NCI-H1048 (cell line): ENCODE data around the gene CYB5R2.

Source experiments
- DNase-seq: peaks from one replicate; lab custom pipeline; 2025; lab: John Stamatoyannopoulos, UW

The CYB5R2 gene

DNA sequence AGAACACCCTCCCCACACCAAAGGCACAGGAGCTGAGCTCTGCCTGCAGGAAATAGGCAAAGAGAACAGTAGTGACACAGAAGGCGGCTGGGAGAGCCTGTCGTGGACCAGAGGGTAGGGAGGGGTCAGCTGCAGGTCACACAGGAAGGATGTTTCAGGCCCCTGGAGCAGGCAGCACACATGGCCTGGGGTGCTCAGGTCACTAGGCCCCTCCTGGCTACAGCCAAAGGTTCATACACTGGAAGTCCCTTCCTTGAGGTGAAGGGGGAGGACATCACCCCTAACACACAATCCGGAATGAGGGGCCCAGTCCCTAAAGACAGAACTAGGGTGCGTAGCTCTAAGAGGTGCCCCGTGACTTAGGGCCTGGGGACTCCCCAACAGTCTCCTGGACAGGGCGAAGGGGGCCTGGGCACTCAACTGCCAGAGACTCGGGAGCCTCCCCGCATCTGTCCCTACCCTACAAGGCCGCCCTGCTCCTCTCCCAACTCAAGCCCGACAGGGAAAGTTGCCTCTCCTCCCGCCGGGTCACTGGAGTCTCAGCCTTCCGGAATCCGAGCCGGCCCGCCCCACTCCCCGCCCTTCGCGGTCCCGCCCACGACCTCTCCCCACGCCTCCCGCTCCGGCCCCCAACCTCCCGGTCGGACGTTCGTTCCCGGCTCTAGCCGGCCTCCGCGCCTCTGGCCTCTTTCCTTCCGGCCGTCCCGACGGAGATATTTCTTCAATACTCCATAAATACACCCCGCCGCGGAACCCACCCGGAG lies at the start of gene CYB5R2:
Gene CYB5R2, minus strand, starts transcription at position 541 of the 764 bp plus-strand sequence. CDS start 675 bp downstream, outside the sequence.
- DNase-seq, result no peak

DNA sequence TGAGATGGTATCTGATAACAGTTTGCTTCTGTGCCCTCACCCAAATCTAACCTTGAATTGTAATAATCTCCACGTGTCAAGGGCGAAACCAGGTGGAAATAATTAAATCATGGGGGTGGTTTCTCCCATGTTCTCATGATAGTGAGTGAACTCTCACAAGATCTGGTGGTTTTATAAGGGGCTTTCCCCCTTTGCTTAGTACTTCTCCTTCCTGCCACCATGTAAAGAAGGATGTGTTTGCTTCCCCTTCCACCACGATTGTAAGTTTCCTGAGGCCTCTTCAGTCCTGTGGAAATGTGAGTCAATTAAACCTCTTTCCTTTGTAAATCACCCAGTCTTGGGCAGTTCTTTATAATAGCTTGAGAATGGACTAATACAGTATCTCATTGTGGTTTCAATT lies 41.5 kb upstream of the CYB5R2 start:
- DNase-seq, result no peak

DNA sequence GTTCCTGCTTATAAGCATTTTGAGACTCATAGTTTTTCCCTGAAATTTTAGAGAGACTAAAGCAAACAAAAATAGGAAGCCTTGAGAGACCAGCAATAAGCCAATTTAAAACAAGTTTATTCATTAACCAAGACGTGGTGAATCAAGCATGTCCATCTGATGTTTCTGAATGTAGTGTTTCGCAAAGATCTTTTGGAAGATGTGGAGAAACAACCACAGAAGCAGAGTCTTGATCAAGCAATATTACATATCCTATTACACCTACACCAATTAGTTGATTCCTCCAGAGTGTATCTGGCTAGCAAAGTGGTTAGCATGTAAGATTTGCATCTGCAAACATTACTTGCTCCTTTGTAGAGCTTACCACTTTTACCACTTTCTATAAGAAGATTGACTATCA lies 33.1 kb upstream of the CYB5R2 start, which contains the start of gene OVCH2:
Gene OVCH2, minus strand, starts transcription at position 101 of the 400 bp plus-strand sequence. Its CDS starts 83 bp downstream, at position 18.
- no peak for DNase-seq

DNA sequence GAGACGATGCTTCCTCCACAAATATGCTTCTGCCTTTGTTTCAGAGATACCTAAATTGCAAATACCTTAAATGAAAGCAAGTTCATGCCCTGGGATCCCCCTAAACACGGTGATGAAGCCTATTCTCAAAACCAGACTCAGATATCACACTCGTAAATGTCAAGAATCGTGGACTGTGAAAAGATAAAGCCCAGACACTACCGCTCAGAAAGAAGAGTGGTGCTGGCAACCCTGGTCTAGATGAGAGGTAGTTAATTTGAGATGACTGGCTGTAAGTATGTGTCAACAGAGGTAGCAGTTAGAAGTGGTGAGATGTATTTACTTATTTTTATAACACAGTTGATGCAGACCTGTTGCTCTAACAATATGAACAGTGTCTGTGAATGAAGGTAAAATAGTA lies 30.4 kb upstream of the CYB5R2 start:
- no peak for DNase-seq

DNA sequence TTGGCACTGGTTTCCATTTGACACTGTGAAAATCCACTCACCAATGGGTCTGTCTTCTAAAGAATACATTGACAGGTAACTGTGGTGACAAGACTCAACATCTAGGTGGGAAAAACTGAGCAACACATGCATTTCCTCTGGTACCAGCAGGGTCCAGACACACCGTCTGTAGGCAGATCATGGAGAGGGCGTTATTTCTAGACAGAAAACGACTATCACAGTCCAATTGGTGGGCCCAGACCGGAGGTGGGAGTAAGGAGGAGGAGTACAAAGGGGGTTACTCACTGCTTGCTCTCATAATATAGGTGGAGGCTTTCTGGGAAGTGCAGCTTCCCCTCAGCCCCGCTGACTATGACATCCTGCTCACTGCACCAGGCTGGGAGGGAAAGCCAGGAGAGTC lies 23.1 kb upstream of the CYB5R2 start:
- no peak for DNase-seq

DNA sequence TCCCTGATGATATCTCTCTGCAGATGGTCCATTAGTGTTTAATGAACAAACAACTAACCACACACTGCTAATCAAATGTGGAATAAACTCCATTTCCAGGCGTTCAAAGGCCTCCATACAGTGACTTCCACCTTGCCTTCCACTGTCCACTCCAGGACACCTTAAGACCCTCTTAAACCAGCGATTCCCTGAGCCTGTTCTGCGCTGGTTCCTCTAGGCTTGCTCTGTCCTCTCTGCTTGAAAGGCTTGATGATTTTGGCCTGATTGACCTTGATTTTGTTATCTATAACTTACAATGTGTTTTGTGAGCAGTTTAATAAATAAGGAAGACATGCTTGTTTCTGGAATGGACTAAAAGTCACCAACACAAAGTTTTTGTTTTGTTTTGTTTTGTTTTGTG lies 20.9 kb upstream of the CYB5R2 start:
- DNase-seq, result no peak

DNA sequence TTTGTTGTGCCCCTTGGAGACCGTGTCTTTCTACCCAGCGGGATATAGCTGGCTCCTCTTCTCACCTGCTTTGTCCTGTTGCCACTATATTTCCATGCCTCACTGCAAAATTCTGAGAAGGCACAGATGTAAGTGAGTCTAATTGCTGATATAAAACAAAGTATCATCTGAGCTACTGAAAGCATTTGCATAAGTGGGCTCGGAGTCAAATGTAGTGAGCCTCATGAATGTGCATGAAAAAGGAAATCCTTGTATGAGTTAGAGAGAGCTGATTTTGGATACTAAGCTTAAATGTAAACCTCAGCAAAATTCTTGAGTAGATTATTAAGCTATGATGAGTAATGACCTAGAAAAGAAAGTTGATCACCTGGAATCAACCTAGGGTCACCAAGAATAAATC lies 19.1 kb upstream of the CYB5R2 start:
- DNase-seq, result peak; percentile 32

DNA sequence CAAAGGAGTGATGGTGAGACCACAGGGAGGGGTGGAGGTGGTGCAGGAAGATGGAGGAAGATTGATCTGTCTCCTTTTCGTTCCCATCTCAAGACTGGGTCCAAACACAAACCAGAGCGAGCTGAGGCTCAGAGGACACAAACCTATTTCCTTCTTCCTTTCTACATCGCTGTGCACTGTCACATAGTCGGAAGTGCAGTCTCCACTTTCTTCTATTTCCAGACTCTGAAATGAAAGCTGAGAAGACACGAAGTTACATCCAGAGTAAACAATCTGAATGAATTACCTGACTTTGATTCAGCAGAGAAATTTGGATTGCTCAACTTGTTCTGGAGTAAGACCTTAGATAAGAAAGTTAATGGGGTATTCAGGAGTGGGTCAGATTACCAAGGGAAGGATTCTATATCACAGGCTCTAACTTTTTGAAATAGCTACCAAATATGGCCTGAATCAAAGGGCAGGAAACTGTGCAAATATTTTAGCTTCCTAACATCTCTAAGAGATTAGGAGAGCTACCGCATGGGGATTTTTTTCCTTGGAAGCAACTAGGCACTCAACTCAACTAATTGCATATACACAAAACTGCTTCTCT lies 18.6 kb upstream of the CYB5R2 start:
- DNase-seq, result no peak

DNA sequence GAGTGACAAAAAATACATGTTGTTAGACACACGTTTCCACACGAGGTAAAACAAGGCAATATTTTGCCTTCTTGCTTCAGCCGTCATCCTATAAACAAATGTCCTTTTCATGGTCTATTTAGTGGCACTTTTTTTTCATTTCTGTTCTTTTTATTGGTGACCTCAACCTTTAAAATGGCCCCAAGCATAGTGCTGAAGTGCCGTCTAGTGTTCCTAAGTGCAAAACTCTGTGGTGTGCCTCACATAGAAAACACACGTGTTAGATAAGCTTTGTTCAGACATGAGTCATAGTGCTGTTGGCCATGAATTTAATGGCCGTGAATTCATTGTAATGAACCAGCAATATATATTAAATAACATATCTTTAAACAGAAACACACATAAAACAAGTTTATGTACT lies 17.3 kb upstream of the CYB5R2 start:
- no peak for DNase-seq

DNA sequence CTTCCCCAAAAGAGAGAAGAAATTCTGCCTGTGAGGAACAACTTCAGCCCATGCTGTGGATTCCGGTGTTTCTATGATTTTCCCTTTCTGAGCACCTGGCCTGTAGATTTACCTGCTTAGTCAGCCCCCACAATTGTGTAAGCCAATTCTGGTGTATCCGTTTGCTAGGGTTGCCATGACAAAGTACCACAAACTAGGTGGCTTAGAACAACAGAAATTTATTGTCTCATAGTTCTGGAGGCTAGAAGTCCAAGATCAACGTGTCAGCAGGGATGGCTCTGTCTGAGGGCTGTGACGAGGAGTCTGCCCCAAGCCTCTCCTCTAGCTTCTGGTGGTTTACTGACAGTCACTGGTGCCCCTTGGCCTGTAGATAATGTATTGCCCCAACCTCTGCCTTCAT lies 15.9 kb upstream of the CYB5R2 start:
- DNase-seq, result no peak

DNA sequence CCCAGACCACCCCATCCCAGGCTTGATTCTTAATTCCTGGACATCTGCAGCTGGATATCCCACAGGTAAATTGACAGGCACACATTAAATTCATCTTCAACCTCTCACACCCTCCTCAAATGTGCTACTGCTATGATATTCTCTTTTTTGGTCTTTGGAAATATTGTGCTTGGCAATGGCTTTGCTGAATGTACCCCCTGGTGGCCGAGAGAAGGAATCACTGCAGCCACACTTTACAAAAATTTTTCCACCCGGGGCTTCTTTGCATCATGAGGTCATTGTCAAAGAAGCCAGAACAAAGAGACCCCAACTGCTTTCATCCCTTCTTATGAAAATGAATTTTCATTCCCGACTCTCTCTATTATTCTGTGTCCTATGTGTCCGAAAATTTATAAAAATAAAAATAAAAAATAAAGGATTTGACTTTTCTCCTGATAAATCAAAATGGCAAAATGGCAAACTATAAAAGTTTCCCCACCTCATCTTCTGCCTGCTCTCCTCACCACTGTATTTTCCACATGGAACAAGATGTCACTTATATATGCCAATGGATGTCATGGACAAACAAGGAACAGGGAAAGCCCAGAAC lies 15.0 kb upstream of the CYB5R2 start:
- DNase-seq, result no peak

DNA sequence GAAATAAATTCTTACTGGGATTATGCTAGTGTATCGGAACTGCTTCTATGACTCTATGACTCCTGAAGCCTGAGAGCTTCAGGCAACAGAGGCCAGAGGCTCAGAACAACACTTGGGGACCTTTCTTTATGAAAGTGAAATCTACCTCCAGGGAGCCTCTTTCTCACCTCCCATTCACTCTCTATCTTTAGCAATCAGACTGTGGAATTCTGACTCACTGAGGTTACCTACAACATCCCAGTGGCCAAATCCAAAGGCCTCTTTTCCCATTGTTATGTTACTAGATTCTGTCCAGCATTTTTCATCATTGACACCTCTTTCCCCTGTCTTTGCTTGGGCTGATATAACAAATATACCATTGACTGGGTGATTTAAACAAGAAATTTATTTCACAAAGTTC lies 14.1 kb upstream of the CYB5R2 start:
- DNase-seq, result no peak

DNA sequence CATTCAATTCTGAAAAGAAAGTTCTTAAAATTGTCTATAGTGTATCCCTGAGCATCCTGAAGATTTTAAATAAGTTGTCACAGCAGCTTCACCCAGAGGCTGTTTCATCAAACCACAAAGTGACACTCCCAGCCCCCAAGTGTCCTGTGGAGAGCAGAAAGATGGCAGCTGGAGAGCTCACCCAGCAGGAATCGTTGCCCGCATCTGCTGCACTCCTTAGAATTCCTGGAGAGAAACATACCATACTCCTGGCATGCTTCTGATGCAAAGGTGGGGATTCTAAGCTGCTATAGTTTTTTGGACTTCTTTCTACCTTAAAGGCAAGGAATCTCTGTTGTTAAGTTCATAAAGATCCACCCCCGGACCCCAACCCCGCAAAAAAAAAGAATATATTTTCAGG lies 13.5 kb upstream of the CYB5R2 start:
- no peak for DNase-seq

DNA sequence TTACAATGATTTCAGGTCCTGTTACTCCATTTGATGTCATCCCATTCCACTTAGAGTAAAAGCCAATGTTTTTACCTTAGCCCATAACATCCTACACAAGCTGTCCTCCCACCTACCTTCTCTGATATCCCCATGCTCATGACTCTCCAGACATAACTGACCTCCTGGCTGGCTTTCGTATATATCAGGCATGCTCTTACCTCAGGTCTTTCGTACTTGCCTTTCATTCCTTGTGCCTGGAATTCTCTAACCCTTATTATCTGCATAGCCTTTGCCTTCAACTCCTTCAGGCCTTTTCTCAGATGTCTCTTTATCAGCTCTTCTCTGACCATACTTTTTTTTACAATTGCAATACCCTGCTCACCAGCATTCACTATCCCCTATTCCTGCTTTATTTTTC lies 10.3 kb upstream of the CYB5R2 start:
- DNase-seq, result no peak

DNA sequence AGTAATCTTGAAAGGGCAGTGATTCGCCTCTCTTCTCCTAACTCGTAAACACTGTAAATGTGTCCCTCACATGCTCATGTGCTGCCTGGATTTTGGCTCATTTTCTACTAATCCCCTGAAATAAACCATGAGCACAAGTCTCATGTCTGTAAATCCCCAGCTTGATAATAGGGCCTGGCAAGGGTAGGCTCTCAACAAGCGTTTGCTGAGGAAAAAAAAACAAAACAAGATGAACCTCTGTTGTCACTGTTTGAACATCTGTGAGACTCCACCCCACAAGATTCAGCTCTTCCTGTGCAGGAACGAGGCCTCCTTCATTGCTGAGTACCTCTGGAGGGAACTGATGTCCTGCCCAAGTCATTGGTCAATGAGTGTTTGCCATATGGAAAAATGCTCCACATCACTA lies 4.5 kb upstream of the CYB5R2 start:
- DNase-seq, result no peak

DNA sequence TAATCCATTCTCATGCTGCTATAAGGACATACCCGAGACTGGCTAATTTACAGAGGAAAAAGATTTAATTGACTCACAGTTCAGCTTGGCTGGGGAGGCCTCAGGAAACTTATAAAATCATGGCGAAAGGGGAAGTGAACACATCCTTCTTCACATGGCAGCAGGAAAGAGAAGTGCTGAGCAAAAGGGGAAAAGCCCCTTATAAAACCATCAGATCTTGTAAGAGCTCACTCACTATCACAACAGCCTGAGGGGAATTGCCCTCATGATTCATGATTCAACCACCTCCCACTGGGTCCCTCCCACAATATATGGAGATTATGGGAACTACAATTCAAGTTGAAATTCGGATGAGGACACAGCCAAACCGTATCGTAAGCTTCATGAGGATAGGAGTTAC lies 3.8 kb upstream of the CYB5R2 start:
- DNase-seq, result no peak

DNA sequence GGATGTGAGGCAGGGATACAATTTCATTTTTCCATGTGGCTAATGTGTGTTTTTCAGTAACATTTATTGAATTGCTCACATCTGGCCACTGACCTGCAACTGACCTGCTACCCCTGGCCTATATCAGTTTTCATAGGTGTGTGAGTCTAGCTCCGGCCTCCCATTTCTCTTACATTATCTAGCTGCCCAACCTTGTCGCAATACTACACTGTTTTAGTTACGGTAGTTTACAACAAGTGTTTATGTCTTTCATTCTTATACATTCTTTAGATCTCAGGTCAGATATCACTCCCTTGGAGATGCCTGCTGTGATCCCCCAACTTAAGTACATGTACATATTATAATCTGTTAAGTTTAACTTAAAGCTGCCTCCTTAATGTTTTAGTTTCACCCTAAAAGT lies 2.3 kb upstream of the CYB5R2 start:
- no peak for DNase-seq

DNA sequence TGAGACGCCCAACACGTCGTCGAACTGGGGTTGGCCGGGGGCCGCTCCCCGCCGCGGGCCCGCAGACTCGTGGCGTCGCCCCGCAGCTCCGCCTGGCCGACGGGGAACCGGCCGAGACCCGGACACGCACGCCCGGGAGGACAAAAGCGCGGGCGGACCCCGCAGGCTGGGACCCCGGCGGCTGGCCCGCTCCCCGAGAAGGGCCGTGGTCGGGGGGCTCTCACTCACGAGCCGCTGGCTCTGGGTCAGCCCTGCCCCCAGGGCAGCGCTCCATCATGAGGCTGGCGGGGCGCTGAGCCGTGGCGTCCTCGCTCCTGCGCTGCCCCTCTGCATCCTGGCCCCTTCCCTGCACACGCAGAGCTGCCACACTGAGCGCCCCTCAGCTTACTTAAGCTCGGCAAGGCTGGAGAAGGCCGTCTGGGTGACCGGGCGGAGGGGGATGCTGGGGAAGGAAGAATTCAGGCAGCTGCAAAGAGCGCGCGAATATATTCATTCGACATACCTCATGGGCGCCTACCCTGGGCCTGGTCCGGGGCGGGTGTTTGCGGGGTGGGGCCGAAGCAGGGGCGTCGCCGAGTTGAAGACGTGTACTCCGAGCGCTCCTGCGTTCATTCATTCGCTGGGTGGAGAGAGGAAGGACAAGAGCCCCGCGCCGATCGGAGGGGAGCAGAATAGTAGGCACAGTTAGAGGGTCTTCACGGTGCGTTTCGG lies 579 bp upstream of the CYB5R2 start:
- DNase-seq, result no peak

DNA sequence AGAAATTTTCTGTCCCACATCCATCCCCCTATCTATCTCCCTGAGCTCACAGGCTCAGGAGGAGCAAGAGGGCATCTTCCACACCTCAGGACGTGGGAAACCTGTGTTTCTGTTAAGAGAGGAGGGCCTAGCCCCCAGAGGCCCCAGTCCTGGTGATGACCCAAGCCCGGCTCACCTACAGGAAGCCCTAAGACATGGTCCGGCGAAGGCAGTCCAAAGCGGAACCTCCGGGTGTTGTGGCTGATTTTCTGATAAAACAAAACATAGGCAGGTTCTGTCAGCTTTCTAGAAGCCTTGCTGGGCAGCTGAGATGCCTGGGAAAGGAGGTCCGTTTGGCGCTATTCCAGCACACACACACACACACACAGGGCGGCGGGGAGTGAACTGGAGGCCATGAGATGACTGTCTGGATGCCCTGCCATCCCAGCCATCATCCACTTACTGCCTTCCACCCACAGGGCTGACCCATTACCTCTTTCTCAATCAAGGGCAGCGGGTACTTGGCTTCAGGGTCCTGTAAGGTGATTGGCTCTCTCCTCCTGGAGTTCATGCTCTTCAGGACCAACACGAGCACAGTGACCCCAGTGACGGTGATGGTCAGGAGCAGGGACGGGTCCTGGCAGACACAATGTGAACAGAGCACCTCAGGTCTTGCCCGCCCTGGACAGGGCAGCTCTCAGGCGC lies 882 bp downstream of the CYB5R2 start:
- DNase-seq, result no peak

DNA sequence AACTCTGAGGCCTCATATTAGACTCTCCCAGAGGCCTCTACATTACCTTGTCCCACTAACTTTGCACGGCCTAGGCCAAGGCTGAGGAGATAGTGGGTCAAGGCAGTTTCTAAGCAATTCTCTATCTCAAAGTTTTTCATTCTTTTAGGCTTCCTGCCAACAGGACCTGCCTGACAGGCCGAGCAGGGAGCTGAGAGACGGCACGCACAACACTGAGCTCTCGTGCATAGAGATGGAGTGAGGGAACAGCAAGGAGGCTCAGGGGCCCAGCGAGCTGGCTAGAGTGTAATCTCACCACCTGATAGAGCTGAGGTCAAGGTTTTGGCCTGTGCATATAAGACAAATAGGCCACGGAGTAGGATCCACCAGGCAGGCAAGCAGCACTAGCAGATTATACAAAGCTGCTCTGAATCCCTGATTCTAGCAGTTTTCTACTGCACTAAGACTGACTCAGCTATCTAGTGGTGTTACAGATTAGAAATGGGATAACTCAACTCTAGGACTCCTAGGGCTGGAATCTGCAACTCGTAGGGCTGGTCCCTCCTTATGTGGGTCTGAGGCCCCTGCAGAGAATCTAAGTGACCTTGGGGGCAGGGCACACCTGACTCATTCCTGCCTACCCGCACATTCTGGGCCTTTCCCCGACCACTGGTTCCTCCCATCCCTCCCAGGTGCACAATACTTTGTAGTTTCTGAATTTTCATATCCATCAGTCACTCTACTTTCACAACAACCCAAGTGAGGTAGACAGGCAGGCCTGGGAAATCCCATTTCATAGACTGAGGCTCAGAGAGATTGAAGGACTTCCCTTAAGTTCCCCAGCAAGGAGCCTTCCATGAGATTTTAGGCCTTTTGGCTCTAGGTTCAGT lies 1.7 kb downstream of the CYB5R2 start:
- no peak for DNase-seq

DNA sequence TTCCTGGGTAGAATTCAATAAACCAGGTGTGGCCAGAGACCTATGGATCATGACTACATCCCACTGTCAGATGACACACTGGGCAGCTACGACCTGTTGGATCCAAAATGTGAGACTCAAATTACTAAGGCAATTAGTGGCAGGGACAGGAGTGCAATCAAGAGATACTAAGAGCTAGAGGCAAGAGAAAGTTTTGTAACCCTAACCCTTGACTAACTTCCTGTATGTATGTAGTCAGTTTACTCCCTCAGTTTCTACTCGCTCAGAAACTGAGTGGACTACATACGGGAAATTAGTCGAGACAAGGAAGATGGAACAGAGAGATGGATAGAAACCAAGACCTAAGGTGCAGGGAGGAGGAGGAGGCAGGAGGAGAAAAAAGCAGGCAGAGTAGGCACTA lies 2.7 kb downstream of the CYB5R2 start:
- DNase-seq, result no peak
